ENCODE data around the gene ACAT2.
"Not testable (repeated sequence)": the region's sequence is repeated elsewhere in the genome, so short reads cannot be mapped to it uniquely, and the experiment has no call there.

The ACAT2 gene

GRCh38 chr6:159761873-159762680 lies at the start of gene ACAT2:
Gene ACAT2 (plus strand): TSS chr6:159762045. CDS start chr6:159762088, 43 bp downstream.
- peak; percentile 65 for DNase-seq (ENCODE audit: low read depth)

GRCh38 chr6:159712389-159712788 lies 49.5 kb upstream of the ACAT2 start:
- not testable (repeated sequence) for DNase-seq (ENCODE audit: low read depth)

GRCh38 chr6:159713984-159714383 lies 47.9 kb upstream of the ACAT2 start:
- no peak for DNase-seq (ENCODE audit: low read depth)

GRCh38 chr6:159714404-159714803 lies 47.4 kb upstream of the ACAT2 start:
- no peak for DNase-seq (ENCODE audit: low read depth)

GRCh38 chr6:159715166-159715565 lies 46.7 kb upstream of the ACAT2 start:
- DNase-seq (ENCODE audit: low read depth) = no peak

GRCh38 chr6:159715605-159716004 lies 46.2 kb upstream of the ACAT2 start:
- no peak for DNase-seq (ENCODE audit: low read depth)

DNA sequence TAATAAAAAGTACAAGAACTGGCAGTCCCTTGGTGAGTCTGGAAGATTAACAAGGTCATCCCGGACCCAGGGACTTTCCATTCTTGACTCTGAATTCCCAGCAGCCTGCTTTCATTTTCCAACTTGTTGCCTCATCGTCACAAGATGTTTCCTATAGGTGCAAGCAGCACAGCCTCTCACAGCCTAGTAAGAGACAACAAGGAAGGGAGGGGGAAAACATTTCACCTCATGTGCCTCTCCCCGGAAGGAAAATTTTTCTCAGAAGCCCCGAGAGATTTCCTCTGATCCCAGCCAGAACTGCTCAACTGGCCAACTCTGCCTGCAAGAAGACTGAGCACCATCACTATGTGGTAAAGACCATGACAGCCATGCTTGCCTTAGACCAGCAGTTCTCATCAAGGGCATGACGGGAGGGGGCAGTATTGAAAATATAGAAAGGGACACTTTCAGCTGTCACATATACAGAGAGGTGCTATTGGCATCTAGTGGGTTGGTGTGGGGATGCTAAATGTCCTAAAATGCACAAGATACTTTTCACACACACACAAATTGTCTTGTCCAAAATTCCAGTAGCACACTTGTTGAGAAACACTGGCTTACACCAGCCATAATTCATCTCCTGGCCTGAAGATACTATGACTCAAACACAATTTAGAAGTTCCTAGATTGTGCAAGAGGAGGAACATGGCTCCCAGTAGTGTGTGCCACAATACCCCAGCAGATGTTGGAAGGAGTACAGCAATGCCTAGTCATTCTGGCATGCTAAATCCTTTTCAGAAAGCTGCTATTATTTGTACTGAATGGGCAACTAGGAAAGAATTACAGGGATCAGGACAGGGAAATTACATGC lies 45.4 kb upstream of the ACAT2 start:
- DNase-seq (ENCODE audit: low read depth) = peak; percentile 97

GRCh38 chr6:159718634-159719033 lies 43.2 kb upstream of the ACAT2 start:
- no peak for DNase-seq (ENCODE audit: low read depth)

DNA sequence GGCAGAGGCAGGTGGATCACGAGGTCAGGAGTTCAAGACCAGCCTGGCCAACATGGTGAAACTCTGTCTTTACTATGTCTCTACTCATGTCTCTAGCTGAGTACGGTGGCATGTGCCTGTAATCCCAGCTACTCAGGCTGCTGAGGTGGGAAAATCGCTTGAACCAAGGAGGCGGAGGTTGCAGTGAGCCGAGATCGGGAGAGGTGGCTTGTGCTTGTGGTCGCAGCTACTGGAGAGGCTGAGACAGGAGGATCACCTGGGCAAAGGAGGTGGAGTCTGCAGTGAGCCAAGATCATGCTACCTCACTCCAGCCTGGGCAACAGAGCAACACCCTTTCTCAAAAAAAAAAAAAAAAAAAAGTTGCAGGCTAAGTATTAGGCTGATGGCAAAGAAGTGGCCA lies 42.6 kb upstream of the ACAT2 start:
- DNase-seq (ENCODE audit: low read depth) = no peak

GRCh38 chr6:159720708-159721107 lies 41.1 kb upstream of the ACAT2 start:
- DNase-seq (ENCODE audit: low read depth) = no peak

GRCh38 chr6:159721981-159722380 lies 39.9 kb upstream of the ACAT2 start:
- DNase-seq (ENCODE audit: low read depth) = not testable (repeated sequence)

DNA sequence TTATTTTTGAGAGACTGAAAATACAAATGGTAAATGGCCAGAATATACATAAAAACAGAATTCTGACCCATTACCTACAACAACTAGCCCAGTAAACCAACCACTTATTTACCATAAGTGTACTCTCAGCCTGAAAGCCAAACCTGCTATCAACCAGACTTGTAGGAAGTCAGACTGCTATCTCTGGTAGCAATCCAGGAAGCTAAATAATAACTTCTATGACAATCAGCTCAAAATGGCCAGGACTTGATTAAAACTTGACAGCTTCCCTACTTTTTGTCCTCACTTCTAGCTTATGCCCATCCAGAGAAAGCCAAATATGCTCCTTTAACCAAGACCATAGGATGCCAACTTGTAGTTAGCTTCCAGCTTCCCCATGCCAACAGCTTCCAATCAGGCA lies 39.2 kb upstream of the ACAT2 start:
- DNase-seq (ENCODE audit: low read depth) = no peak

DNA sequence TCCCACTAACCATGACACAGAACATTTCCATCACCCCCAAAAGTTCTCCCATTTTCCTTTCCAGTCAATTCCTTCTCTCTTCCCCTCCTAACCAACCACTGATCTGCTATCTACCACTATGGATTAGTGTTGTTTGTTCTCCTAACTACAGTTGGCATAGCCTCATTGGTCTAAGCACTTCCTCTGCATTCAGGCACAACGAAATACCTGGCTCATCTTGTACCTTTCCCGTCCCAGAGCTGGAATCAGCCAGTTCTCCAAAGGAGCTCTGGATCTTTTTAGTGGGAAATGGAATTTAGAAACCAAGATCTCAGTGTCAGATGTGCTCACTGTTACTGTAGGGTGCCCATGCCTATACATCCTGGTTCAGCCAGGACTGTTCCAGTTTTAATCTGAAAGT lies 38.6 kb upstream of the ACAT2 start:
- DNase-seq (ENCODE audit: low read depth) = no peak

- DNase-seq (ENCODE audit: low read depth) = no peak
Measured at GRCh38 chr6:159724778-159725177, 37.1 kb upstream of the ACAT2 start.

DNA sequence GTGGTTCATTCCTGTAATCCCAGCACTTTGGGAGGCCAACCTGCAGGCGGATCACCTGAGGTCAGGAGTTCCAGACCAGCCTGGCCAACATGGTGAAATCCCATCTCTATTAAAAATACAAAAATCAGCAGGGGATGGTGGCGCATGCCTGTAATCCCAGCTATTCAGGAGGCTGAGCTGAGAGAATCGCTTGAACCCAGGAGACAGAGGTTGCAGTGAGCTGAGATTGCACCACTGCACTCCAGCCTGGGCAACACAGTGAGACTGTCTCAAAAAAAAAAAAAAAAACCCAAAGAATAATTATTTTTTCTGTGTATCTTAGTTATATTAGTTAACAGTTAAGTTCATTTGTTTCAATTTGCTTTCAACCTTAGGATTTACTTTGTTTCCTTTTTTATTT lies 36.6 kb upstream of the ACAT2 start:
- DNase-seq (ENCODE audit: low read depth) = not testable (repeated sequence)

DNA sequence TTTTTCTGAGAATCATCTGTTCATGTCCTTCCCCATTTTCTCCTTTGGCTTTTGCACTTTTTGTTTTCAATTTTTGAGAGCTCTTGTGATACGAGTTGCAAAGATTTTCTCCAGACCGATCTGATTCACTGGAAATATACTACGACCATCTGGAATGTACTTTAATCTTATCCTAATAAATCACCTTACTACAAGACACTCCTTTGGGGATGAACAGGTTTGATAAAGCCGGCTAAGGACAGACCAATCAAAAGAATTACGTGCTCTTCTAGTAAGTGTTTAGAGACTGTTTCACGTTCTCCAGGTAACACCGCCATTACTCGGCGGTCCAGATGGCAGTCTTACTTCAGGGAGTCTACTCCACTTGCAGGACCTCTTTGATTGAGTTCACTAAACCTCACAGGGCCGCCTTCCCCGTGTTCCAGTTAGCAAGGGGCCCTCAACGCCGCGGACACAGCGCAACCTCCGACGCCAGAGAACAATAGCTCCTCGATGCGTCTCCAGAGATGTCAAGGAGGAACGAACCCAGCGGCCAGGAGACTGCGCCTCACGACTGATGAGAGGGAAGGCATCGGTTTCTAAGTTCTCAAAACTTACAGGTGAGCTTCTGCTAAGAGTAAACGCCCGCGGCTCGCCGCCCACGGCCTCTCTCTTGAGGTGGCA lies 35.5 kb upstream of the ACAT2 start:
- no peak for DNase-seq (ENCODE audit: low read depth)

GRCh38 chr6:159726918-159727716 lies 34.7 kb upstream of the ACAT2 start, which contains the start of gene WTAP:
Gene WTAP (plus strand): TSS chr6:159727506. CDS start chr6:159736266, 8,760 bp downstream.
- DNase-seq (ENCODE audit: low read depth) = peak; percentile 71

DNA sequence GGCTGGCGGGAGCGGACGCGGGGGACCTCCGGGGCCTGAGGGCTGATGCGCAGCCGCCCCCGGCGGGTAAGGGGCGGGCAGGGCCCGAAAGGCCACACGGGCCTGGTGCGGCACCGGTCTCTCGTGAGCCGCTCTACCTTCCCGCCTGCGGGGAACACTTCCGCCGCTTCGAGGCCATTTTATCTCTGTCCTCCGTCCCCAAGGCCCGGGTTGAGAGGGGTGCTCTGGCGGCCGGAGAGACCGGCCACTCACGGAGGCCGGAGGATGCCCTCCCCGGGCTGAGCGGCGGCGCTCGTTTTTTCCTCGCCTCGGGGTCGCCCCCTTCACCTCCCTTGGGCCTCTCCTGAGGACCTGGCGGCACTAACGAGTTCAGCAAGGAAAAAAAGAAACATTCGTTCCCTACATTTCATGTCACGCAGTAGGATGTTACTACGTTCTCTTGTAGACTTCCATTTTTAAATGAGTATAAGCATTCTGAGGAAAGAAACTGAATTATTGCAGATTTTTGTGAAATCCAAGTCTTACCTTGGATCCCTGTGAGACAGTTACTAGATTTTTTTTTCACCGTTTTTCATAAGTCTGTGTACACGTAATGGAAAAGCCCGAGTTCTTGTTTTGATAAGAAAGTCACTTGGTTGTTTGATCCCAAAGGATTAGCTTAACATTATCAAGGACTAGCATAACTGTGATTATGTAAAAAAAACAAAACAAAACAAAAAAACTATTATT lies 34.0 kb upstream of the ACAT2 start:
- DNase-seq (ENCODE audit: low read depth) = no peak

GRCh38 chr6:159728531-159728964 lies 33.3 kb upstream of the ACAT2 start:
- no peak for DNase-seq (ENCODE audit: low read depth)

DNA sequence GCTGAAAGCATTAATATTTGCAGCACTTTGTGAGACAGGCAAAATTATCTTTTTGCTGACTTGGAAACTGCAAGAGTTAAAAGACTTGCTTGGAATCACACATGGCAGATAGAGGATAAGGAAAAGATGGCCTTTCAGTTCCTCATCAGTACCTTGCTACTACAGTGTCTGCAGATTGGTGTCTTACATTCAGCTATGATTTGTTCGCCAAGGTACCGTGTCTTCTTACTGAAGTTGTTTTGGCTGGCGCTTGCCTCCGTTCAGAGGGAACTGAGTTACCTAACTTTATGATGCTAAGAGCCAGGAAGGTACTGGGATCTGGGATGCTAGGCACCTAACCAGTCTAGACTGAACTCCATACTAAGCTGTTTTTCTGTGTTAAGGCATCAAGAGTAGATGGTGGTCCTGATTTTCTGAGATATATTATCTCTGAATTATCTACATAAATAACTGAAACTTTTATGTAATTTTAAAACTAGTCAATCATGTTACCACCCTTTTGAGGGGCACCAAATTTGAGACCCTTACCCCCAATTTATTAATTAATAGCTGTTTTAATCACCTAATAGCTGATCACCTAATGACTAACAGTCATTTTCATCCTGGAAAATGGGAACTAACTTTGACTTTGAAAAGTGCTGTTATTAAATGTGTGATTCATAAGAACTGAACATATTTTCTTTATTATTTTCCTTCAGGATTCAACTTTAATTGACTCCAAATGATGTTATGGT lies 32.1 kb upstream of the ACAT2 start:
- no peak for DNase-seq (ENCODE audit: low read depth)

Data from GM04503 (cell line).